Activated CD8-positive, alpha-beta T cell treated with anti-CD3 and anti-CD28 coated beads, Interleukin-2, amount 10 ng/mL, durations not matched to agents 7 days and 5 days (primary cell): Measurements from ENCODE around the gene CHMP3. TPM values are rescaled to one million over a fixed set of nuclear protein-coding genes. Genes with fewer than 3 reads are reported as not detected.

Experiments used
- ATAC-seq: fragments of 150-1000 bp; cut with Tn5 transposase; one replicate; pipeline ENCODE4 v1.10.0; 2021; ENCODE audit warnings: moderate library complexity
- CTCF ChIA-PET: fragments of 350-600 bp; sonication (Branson Sonifier 250); formaldehyde crosslinking; loops from one replicate; lab custom pipeline; 2021; ENCODE audit warnings: antibody characterized with exemption; lab: Charles Lee
- POLR2A ChIA-PET: fragments of 350-600 bp; sonication (Branson Sonifier 250); formaldehyde crosslinking; loops from one replicate; lab custom pipeline; 2021; ENCODE audit warnings: antibody characterized with exemption; lab: Charles Lee
- DNase-seq: peaks from one replicate; pipeline ENCODE4 v3.0.0-alpha.2; 2020
- H3K27ac Mint-ChIP-seq: one replicate; pipeline ENCODE4 v1.8.0; 2021; ENCODE audit warnings: mild to moderate bottlenecking, mixed read lengths
- H3K27me3 Mint-ChIP-seq: one replicate; pipeline ENCODE4 v1.8.0; 2021; ENCODE audit warnings: low read depth, mixed read lengths
- H3K36me3 Mint-ChIP-seq: one replicate; pipeline ENCODE4 v1.8.0; 2021; ENCODE audit warnings: low read depth, mixed read lengths
- H3K4me1 Mint-ChIP-seq: one replicate; pipeline ENCODE4 v1.8.0; 2021; ENCODE audit warnings: low read depth, mixed read lengths
- H3K4me3 Mint-ChIP-seq: one replicate; pipeline ENCODE4 v1.8.0; 2021; ENCODE audit warnings: mild to moderate bottlenecking, mixed read lengths
- H3K9me3 Mint-ChIP-seq: one replicate; pipeline ENCODE4 v1.8.0; 2022; ENCODE audit warnings: mixed read lengths; ENCODE audit not compliant: insufficient read depth
- total RNA-seq, 2 experiments: library from RNA; stranded (reverse); gene quantifications; one replicate each; pipeline ENCODE4 v1.2.3, GENCODE V29; 2021

CHMP3 gene
- total RNA-seq, 2 experiments from 2014 or later, result 38.4 to 39.9 TPM

GRCh38 chr2:86454238-86454637 lies 109.0 kb downstream of the CHMP3 start:
- ChIA-PET CTCF (no interaction called here), POLR2A (interaction anchor here (0.6 to 1.5 kb wide), 2 partner anchors 13 to 236 kb away, joined by 3 to 5 read pairs; no protein-coding TSS in a partner anchor)
- peaks cover 3% of the 10 kb centered on the region for H3K4me1 Mint-ChIP-seq
- no peak overlapping the region for H3K4me3 Mint-ChIP-seq
- no peak overlapping the region for H3K27ac Mint-ChIP-seq
- ATAC-seq (no peak), DNase-seq (no peak)
- no peaks in the 10 kb centered on the region for H3K9me3 Mint-ChIP-seq
- H3K27me3 Mint-ChIP-seq, result no peaks in the 10 kb centered on the region
- H3K36me3 Mint-ChIP-seq, result peaks cover 84% of the 10 kb centered on the region

GRCh38 chr2:86453836-86454235 lies 109.4 kb downstream of the CHMP3 start:
- ChIA-PET POLR2A (interaction anchor here (1.5 kb wide), 1 partner anchor 13 kb away, joined by 3 read pairs; no protein-coding TSS in a partner anchor), CTCF (no interaction called here)
- Mint-ChIP-seq H3K27ac (no peak overlapping the region), H3K36me3 (peaks cover 85% of the 10 kb centered on the region), H3K27me3 (no peaks in the 10 kb centered on the region), H3K9me3 (no peaks in the 10 kb centered on the region), H3K4me3 (no peak overlapping the region), H3K4me1 (peaks cover 7% of the 10 kb centered on the region)
- no peak for ATAC-seq
- DNase-seq, result no peak

Other genes starting within 250 kb of the CHMP3 start
- gene REEP1, start 225.8 kb downstream of the CHMP3 start, total RNA-seq, result under 1 TPM in 1 of 2 experiments, not detected in 1; 0.21 TPM
- gene KDM3A, start 122.1 kb downstream of the CHMP3 start, total RNA-seq, result 10 to 100 TPM; 74.9 to 80.1 TPM
- 1 to 10 TPM; 8.7 to 9.9 TPM for gene RNF103, start 60.4 kb upstream of the CHMP3 start, total RNA-seq
- gene RMND5A, start 156.8 kb upstream of the CHMP3 start, total RNA-seq, result 10 to 100 TPM; 34.4 to 35.2 TPM
- 100 to 1,000 TPM; 667 to 675 TPM for gene CD8A, start 227.5 kb upstream of the CHMP3 start, total RNA-seq